GM03348 (cell line): Measurements from ENCODE around the gene ZBTB16.
A peak's percentile ranks its signal among the peaks of the same experiment; 100 is the strongest.
"Not testable (repeated sequence)": the region's sequence is repeated elsewhere in the genome, so short reads cannot be mapped to it uniquely, and the experiment has no call there.

Source experiments
- DNase-seq: peaks from one replicate; pipeline ENCODE4 v3.0.0; 2012; ENCODE audit warnings: low spot score

The ZBTB16 gene

GRCh38 chr11:114044042-114044871 lies 15.3 kb upstream of the ZBTB16 start:
- DNase-seq = no peak

- no peak for DNase-seq
Observed at GRCh38 chr11:114047327-114047726, 12.2 kb upstream of the ZBTB16 start.

DNA sequence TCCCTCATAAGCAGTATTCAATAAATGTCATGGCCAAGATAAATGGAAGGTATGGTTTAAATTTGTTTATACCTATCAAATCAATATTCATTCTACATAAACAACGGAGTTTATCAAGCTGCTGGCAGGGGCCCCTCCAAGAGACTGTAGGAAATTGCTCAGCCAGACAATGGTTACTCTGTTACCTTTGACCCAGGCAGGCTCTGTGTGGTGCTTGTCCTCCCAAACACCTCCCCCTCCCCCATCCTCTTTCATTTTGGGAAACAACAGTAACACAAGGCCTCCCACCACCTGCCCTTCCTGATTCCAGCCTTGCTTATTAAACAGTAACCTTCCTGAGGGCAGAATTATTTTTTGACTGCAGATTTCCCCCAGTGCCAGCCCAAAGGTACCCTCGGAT lies 10.5 kb upstream of the ZBTB16 start:
- DNase-seq = no peak

DNA sequence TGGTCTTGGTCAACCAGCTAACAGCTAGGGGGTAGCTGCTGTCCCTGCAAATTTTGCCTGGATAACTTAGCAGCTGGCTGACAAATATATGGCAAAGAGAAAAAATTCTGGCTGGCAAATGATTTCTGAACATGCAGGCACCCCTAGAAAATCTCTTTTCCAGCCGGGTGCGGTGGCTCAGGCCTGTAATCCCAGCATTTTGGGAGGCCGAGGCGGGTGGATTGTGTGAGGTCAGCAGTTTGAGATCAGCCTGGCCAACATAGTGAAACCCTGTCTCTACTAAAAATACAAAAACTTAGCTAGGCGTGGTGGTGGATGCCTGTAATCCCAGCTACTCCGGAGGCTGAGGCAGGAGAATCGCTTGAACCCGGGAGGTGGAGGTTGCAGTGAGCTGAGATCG lies 9.7 kb upstream of the ZBTB16 start:
- not testable (repeated sequence) for DNase-seq

DNA sequence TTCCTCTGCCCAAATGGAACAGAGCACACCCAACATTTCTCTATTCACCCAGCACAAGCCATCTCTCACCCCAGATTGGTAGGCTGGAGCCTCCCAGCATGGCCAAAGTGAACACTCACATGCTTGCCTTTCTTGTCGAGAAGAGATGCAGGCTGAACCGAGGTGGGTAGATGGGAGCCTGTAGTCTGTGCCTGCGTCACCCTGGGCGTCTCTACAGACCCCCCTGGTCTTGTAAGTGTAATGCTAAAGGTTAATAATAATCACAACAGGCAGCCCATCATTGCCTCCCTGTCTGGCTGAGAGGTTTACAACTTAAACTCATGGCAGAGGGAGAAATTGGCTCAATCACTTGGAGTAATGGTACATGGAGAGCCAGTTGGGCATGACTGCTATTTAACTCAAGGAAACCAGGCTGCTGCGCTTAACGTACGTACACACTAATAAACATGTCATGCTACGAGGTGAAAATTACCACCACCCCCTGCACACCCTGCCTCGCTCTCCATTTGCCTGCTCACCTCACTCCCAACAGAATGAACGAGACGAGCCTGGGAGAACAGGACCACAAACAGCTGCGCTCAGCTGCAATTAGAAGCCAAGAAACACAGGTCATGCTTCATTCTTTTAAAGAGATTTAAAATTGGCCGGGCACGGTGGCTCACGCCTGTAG lies 9.1 kb upstream of the ZBTB16 start:
- no peak for DNase-seq

- no peak for DNase-seq
Observed at GRCh38 chr11:114051558-114051957, 8.0 kb upstream of the ZBTB16 start.

DNA sequence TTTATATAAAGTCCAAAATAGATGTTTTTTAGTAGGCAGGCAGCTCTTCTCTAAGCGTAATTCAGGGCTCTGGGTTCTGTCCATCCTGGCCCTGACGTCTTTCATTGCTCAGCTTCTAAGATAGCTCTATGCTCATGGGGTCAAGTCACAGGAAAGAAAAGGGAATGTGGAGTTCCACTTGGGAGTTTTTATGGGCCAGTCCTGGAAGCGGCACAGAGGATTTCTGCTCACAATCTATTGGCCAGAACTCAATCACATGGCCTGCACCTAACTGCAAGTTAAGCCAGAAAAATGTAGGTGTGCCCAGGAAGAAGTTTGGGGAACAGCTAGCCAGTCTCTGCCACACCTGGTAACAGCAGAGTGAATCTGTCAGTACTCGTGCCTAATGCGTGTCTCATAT lies 7.4 kb upstream of the ZBTB16 start:
- DNase-seq = no peak

- no peak for DNase-seq
Observed at GRCh38 chr11:114053406-114053805, 6.1 kb upstream of the ZBTB16 start.

DNA sequence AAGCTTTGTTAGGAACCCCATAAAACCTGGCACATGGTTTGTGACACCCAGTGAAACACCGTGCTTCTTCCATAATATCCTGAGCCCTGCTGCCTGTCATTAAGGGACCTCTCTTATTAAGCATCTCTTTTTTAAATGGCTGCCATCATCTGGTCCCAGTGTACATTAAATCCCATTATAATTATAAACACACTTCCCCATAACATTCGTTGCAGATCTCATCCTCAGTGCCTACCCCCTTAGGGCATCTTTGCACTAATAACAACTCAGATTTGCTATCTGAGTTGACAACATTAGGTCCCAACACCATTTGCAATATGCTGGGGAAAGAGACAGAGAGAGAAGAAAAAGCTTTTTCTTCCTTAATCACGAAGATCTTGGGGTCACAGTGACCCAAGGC lies 4.7 kb upstream of the ZBTB16 start:
- DNase-seq = no peak

DNA sequence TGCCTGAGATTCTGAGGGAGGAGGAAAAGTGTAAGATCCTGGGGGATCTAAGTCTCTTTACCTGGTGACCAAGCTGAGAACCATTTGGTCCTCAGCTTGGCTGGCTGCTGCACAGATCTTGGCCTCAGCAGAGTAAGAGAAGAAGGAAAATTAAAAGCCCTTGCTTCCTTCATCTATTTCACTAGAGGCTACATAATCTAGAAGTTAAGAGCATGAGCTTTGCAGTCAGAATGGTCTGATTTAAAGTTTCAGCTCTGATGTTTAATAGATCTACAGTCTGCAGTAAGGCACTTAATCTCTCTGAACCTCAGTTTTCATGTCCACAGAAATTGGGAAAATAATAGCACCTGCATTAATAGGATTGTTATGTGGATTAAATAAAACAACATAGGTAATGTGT lies 3.1 kb upstream of the ZBTB16 start:
- no peak for DNase-seq

DNA sequence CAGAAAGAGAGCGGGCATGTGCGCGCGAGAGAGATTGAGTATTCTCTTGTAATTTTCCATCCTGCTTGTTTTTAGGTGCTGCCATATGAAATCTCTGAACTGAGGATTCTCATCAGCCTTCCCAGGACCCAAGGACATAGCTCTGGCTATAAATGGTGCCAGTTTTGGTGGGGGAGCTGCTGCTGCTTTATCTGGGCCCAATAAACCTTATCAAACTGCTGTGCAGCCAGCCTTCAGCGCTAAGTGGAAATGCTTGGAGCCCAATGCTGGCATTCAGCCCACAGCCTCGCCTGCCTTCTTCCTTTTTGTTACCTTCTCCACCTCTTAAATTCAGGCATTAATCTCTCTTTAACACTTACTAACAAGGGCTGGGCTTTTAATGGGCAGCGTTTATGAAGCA lies 2.4 kb upstream of the ZBTB16 start:
- DNase-seq = no peak

GRCh38 chr11:114057605-114058004 lies 1.9 kb upstream of the ZBTB16 start:
- DNase-seq = no peak

DNA sequence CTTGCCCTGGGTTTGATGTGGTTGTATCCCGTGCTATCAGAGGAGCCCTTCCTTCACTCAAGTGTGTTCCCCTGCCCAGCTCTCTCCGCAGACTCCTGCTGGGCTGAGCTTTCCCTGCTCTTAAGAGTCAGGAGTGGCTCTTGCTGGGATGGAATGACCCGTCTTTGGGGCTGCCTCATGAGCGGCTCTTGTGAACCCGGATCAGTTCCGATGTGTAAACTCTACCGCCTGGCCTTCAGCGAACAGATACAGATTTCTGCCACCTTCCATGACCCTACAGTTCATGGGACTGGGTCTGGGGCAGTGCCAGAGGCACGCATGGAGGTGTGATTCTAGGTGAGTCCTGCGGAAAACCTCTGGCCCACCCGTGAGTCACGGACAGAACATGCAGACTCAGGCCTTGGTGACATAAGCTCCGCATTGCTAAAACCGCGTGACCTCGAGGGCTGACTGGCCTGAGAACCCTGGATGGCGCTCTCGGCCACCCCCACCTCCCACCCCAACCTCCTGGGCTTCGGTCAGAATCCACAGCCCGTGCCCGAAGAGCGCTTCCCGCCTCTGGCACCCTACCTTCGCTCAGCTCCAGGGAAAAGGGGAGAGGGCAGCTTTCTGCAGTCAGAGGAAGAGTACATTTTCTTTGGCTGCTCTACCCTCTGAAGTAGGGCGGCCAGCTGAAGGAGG lies 1.3 kb upstream of the ZBTB16 start:
- DNase-seq = no peak

DNA sequence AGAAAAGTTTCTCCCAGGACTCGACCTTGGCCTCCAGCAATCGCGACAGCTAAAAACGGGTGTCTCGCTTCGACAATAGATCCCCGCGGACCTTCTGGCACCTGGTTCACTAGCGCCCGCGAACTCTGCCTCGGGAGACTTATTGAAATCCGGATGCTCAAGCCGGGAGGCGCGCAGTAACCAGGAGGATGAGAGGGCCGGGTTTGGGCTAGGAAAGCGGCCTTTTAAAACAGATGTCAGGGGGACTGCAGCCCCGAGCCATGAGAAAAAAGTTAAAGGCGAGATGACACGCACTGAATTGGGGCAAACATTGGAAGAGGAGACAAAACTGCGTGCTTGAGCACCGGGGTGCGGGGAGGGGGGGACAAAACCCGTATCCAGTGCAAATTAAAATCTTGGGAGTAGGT lies 637 bp upstream of the ZBTB16 start:
- no peak for DNase-seq

- DNase-seq = no peak
Observed at GRCh38 chr11:114059984-114060391, 477 bp downstream of the ZBTB16 start.

DNA sequence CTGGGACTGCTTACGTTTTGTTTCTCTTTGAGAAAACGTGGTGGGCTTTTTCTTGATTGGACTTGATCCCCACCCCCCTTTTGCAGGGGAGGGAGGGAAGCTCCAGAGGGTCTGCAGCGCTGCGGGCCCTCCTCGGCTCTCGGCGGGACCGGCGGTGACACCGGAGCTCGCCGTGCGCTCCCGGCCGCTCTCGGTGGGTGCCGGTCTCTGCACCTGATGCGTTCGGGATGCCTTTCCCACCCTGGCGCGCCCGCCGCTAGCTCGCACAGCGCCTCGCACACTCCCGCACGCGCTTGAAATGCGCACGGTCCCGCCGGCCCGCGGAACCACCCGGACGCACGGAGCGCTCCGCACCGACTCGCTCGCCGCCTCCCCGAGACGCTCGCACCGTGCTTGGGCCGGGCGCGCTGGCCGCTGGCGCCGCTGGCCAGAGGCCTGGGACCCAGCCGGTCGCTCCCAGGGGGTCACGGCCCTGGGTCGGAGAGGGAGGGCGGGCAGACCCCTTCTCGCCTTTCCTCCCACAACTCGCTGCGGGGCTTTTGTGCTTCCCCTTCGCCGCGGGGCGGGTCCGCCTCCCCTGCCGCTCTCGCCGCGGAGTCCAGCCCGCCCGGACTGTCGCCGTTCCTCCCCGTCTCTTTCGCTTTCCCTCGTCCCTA lies 1.0 kb downstream of the ZBTB16 start:
- DNase-seq = peak; percentile 61

DNA sequence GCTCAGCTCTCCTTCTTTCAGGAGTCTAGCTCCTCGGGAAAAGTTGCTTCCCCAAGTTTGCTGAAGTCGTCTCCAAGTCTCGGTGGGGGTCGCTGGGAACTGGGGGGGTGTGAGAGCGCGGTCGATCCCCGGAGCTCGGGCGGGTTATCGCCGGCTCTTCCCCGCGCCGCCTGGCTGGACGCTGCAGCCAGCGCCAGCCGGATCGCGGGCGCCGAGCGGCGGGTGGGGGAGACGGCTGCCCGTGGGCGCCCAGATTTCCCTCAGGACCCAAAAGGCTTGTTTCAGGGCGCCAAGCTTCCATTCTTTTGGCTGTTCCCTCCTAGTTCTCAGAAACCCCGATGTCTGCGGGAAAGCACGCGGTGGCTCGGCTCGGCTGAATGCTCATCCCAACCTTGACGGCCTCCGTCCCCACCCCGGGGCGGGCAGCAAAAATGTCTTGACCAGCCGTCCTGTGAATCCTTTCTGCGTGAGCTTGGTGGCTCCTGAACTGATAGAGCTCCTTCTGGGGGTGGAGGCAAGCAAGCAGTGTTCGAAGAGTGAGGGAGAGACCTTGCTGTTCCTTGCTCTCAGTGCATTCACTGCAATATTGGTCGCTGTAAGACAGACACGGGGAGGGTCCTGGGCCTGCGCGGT lies 1.7 kb downstream of the ZBTB16 start:
- DNase-seq = peak; percentile 58

GRCh38 chr11:114061681-114062049 lies 2.2 kb downstream of the ZBTB16 start:
- no peak for DNase-seq

GRCh38 chr11:114062272-114062671 lies 2.8 kb downstream of the ZBTB16 start:
- DNase-seq = no peak

GRCh38 chr11:114063149-114063828 lies 3.8 kb downstream of the ZBTB16 start:
- no peak for DNase-seq

GRCh38 chr11:114063829-114064201 lies 4.3 kb downstream of the ZBTB16 start:
- DNase-seq = no peak

GRCh38 chr11:114064216-114064615 lies 4.7 kb downstream of the ZBTB16 start:
- no peak for DNase-seq
